Adrenal gland (tissue), 12 donors: ENCODE results near the gene KIF26B. TPM values are rescaled to one million over a fixed set of nuclear protein-coding genes. Genes with fewer than 3 reads are reported as not detected.

Experiments
- DNase-seq, 7 donors: peaks; one replicate each; pipeline ENCODE4 v3.0.0-alpha.2; 2019 to 2020
- H3K27ac ChIP-seq, 5 donors: fragments of 200-600 bp; sonication (generic) in 4 of 5; 1 replicate in 3 of 5; 2 replicates in 2 of 5; pipeline versions ENCODE4 v1.5.1 to v1.8.0; 2016 to 2020; ENCODE audit warnings: mild to moderate bottlenecking in 1 of 5
- H3K27me3 ChIP-seq: fragments of 200-600 bp; 2 replicates; pipeline ENCODE4 v1.8.0; 2021
- H3K36me3 ChIP-seq, 2 donors: fragments of 200-600 bp; replicated peaks in 1 of 2; 1 replicate in 1 of 2; 2 replicates in 1 of 2; pipeline versions ENCODE4 v1.5.1 to v1.8.0; 2018 to 2022
- H3K4me1 ChIP-seq, 2 donors: fragments of 200-600 bp; replicated peaks in 1 of 2; 1 replicate in 1 of 2; 2 replicates in 1 of 2; pipeline versions ENCODE4 v1.5.1 to v1.8.0; 2018 to 2021
- H3K4me3 ChIP-seq, 4 donors: fragments of 200-600 bp; sonication (generic) in 3 of 4; one replicate each; pipeline ENCODE4 v1.5.1; 2016 to 2018
- H3K9me3 ChIP-seq, 3 donors: fragments of 200-600 bp; sonication (generic) in 1 of 3; replicated peaks in 1 of 3; 1 replicate in 2 of 3; 2 replicates in 1 of 3; pipeline versions ENCODE4 v1.5.1 to v1.8.0; 2016 to 2021
- POLR2A ChIP-seq, 2 donors: fragments of 450-650 bp; IDR thresholded peaks; one replicate each; pipeline ENCODE4 v1.6.1; 2017; ENCODE audit warnings: antibody characterized with exemption in 2 of 2, mild to moderate bottlenecking in 2 of 2, moderate library complexity in 1 of 2
- WGBS, 4 donors: extraction: QIAGEN DNeasy Blood & Tissue Kit in 2 of 4; methylation state at CpG; one replicate each; pipeline versions ENCODE4 v1.1.5 to v1.1.7; 2013 to 2017; 5-methylcytosine and 5-hydroxymethylcytosine counted together
- intact Hi-C, 2 donors: fragments of 100-400 bp; cut with DNase I; formaldehyde crosslinking; loops; one replicate each; pipeline versions ENCODE4 v1.14.1 to v1.15.0; 2022 to 2023
- polyA plus RNA-seq, 3 donors: library from polyadenylated mRNA; stranded (reverse); fragments of 200-250 nt in 2 of 3; fragments of 350-450 nt in 1 of 3; fragmentation: Illumina TruSeq in 1 of 3; extraction: RNeasy Lipid Tissue Mini Kit (QIAGEN cat#74804) in 1 of 3; gene quantifications; one replicate each; pipeline ENCODE4 v1.2.3, GENCODE V29; 2013 to 2014
- total RNA-seq, 9 donors: library from RNA; depleted of rRNA in 4 of 9; stranded (reverse); fragments of >200 nt in 4 of 9; fragments of 120-200 nt in 1 of 9; fragmentation: NEBNext Ultra II Directional in 1 of 9; extraction: Animal tissue kit (Norgen Biotek cat#: 25700) in 1 of 9; gene quantifications; one replicate each; pipeline versions ENCODE4 v1.1.0 to v1.2.4, GENCODE V29; 2013 to 2023
- TF ChIP-seq, protein P1 (sequence below), 6 experiments: fragments of 450-650 bp in 4 of 6; fragments of 200-600 bp in 2 of 6; sonication (generic) in 1 of 6; IDR thresholded peaks; 1 replicate in 5 of 6; 2 replicates in 1 of 6; pipeline versions ENCODE4 v1.5.1 to v1.8.0; 2016 to 2021; ENCODE audit warnings: antibody characterized with exemption in 6 of 6, mild to moderate bottlenecking in 2 of 6, moderate library complexity in 1 of 6
- donor health status: healthy with polysubstance abuse.
- donor health status: Bipolar disorder and iron deficiency.
- donor health status: DM: yes; HTN: yes; CAD: no.
- donor health status: DM: no; HTN: no; CAD: no.
- donor health status: DM: no; HTN: no; CAD: no.
- donor health status: DM: yes; HTN: yes; CAD: no.

Gene KIF26B
- total and polyA plus RNA-seq, 12 donors, result 0.20 to 4.6 (median 2.6) TPM

DNA sequence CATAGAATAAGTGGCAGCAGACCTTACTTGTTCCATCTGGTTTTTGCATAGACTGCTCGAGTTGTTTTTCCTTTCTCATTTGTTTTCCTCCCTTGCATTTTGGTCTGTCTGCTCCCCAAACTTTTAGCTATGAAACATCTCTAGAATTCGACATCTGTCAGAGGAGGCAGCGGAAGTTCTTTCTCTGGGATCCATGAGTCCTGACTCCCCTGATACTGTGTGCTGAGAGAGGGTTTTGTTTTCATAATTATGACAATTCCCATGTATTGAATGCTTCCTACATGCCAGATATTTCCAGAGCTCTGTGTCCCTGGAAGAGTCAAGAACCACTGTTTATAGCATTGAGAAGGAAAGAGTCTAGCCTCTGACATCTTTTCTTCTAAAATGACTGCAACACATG is 172.6 kb downstream of the KIF26B start:
- Histone ChIP-seq H3K27ac (no peak overlapping the region), H3K4me3 (no peak overlapping the region), H3K4me1 (no peaks in the 10 kb centered on the region), H3K27me3 (no peaks in the 10 kb centered on the region), H3K9me3 (no peaks in the 10 kb centered on the region), H3K36me3 (no peaks in the 10 kb centered on the region)
- TF ChIP-seq, protein P1, sequence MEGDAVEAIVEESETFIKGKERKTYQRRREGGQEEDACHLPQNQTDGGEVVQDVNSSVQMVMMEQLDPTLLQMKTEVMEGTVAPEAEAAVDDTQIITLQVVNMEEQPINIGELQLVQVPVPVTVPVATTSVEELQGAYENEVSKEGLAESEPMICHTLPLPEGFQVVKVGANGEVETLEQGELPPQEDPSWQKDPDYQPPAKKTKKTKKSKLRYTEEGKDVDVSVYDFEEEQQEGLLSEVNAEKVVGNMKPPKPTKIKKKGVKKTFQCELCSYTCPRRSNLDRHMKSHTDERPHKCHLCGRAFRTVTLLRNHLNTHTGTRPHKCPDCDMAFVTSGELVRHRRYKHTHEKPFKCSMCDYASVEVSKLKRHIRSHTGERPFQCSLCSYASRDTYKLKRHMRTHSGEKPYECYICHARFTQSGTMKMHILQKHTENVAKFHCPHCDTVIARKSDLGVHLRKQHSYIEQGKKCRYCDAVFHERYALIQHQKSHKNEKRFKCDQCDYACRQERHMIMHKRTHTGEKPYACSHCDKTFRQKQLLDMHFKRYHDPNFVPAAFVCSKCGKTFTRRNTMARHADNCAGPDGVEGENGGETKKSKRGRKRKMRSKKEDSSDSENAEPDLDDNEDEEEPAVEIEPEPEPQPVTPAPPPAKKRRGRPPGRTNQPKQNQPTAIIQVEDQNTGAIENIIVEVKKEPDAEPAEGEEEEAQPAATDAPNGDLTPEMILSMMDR (IDR thresholded peaks at IDR 0.05), result no peak
- no peak for TF ChIP-seq POLR2A (IDR thresholded peaks at IDR 0.05)
- WGBS, 4 donors, result 76 to 84% (median 81%) methylated on average over 3 of the region's 3 CpGs
- no peak for DNase-seq
- intact Hi-C loops, result no loop called here

DNA sequence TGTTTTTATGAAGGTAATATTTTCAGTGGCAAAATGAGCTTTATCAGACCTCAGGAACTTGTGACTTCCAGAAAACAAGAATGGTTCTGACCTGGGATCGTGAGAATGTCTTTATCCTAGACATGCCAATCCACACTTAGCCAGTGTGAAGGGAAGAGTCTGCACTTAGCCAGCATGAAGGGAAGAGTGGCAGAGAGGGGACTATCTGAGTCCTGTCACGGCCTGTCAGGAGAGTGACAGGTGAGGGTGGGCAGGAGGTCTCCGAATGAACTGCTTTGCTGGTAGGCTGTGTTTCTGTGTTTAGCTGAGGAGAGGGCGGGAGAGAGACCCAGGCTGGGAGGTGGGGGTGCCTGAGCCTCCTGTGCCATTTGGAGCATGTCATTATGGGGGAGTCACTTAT is 173.1 kb downstream of the KIF26B start:
- H3K4me1 ChIP-seq, result no peaks in the 10 kb centered on the region
- DNase-seq, result no peak
- TF ChIP-seq, protein P1 (IDR thresholded peaks at IDR 0.05), result no peak
- H3K27me3 ChIP-seq, result no peaks in the 10 kb centered on the region
- no peaks in the 10 kb centered on the region for H3K36me3 ChIP-seq
- no peak overlapping the region for H3K4me3 ChIP-seq
- no peaks in the 10 kb centered on the region for H3K9me3 ChIP-seq
- H3K27ac ChIP-seq, result no peak overlapping the region
- intact Hi-C loops, result no loop called here
- WGBS, 4 donors, result 93 to 97% (median 96%) methylated on average over 4 of the region's 4 CpGs

DNA sequence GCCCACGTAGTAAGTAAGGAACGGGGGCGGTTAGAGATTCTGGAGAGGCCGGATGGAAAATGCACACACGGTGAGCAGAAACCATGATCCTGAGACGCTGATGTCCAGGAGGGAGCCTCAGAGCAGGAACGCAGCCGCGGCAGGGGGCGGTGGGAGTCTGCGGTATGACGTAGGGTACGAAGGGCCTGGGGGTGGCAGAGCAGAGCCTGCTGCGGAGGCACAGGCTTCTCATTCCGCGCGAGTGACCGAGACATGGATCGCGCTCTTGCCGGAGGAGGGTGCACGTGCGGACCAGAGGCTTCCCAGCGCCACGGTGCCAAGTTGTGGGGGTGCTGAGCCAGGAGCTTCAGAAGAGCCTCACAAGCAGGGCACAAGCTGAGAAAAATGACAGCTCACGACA is 176.2 kb downstream of the KIF26B start:
- no peak for DNase-seq
- 96 to 98% (median 96%) methylated on average over 25 to 26 of the region's 26 CpGs for WGBS, 4 donors
- no peaks in the 10 kb centered on the region for H3K4me1 ChIP-seq
- no peaks in the 10 kb centered on the region for H3K27me3 ChIP-seq
- no peak overlapping the region for H3K27ac ChIP-seq
- intact Hi-C loops, result no loop called here
- no peaks in the 10 kb centered on the region for H3K36me3 ChIP-seq
- no peak for TF ChIP-seq POLR2A (IDR thresholded peaks at IDR 0.05)
- TF ChIP-seq, protein P1 (IDR thresholded peaks at IDR 0.05), result no peak
- no peaks in the 10 kb centered on the region for H3K9me3 ChIP-seq
- H3K4me3 ChIP-seq, result no peak overlapping the region

DNA sequence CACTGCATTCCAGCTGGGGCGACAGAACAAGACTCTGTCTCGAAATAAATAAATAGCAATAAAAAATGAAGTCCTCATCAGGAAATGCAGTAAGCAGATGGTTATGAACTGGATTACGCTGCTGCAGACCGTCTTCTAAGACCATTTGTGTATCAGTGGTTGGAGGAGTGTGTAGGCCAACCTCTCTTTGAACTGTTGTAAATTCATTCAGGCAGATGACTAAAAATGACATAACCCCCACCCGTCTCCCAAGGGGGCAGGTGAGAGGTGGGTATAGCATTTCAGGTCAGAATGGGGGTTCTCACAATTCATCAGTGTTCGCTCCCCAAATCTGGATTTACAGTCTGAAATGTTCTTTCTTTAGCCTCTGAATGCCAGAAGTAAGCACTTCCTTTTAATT is 177.3 kb downstream of the KIF26B start:
- Histone ChIP-seq H3K36me3 (no peaks in the 10 kb centered on the region), H3K4me1 (no peaks in the 10 kb centered on the region), H3K4me3 (no peak overlapping the region), H3K27ac (no peak overlapping the region), H3K9me3 (no peaks in the 10 kb centered on the region), H3K27me3 (no peaks in the 10 kb centered on the region)
- 92 to 96% (median 95%) methylated on average over 6 of the region's 6 CpGs for WGBS, 4 donors
- DNase-seq, result no peak
- TF ChIP-seq, protein P1 (IDR thresholded peaks at IDR 0.05), result no peak
- TF ChIP-seq POLR2A (IDR thresholded peaks at IDR 0.05), result no peak
- intact Hi-C loops, result no loop called here
